ENCODE data around the gene MEGF11. TPM values are rescaled to one million over a fixed set of nuclear protein-coding genes. Genes with fewer than 3 reads are reported as not detected.

MEGF11 gene
- polyA plus RNA-seq, 3 donors = not detected

GRCh38 chr15:66172324-66172980 is 81.1 kb downstream of the MEGF11 start:
- no peaks in the 10 kb centered on the region for H3K27me3 ChIP-seq (ENCODE audit: control insufficient read depth in 2 of 2, insufficient read depth in 2 of 2, low read length in 2 of 2)
- H3K4me3 Mint-ChIP-seq = no peak overlapping the region
- H3K9ac ChIP-seq (ENCODE audit: insufficient read depth, low read length, poor library complexity, severe bottlenecking) = no peak overlapping the region
- 83% methylated on average over 9 of the region's 11 CpGs for WGBS (ENCODE audit: insufficient coverage)
- no peak overlapping the region for H2AFZ ChIP-seq (ENCODE audit: insufficient read depth, low read depth, low read length, poor library complexity, severe bottlenecking)
- no peaks in the 10 kb centered on the region for H3K9me3 ChIP-seq (replicated peaks in 1 of 2; ENCODE audit: control insufficient read depth in 1 of 2, insufficient read depth in 1 of 2, low read length in 2 of 2)
- H3K36me3 Mint-ChIP-seq = no peaks in the 10 kb centered on the region
- H3K9me3 Mint-ChIP-seq = no peaks in the 10 kb centered on the region
- H3K36me3 ChIP-seq (replicated peaks in 1 of 2; ENCODE audit: control insufficient read depth in 1 of 2, insufficient read depth in 2 of 2, low read length in 2 of 2) = no peaks in the 10 kb centered on the region
- no peaks in the 10 kb centered on the region for H3K4me1 Mint-ChIP-seq
- H4K20me1 ChIP-seq (ENCODE audit: insufficient read depth, low read length) = no peaks in the 10 kb centered on the region
- no peak overlapping the region for H3K4me2 ChIP-seq (replicated peaks; ENCODE audit: extremely low read depth, low read length, poor library complexity, severe bottlenecking)
- no peak overlapping the region for H3K4me3 ChIP-seq (replicated peaks in 1 of 3; ENCODE audit: low read depth in 2 of 3, low read length in 3 of 3)
- H3K27ac Mint-ChIP-seq = peak overlapping the region in 1 of 7 donors; percentile 19
- no peak for DNase-seq
- H3K4me1 ChIP-seq (ENCODE audit: control insufficient read depth in 1 of 2, insufficient read depth in 2 of 2, low read length in 2 of 2) = no peaks in the 10 kb centered on the region
- no peaks in the 10 kb centered on the region for H3K79me2 ChIP-seq (ENCODE audit: insufficient read depth, low read length)
- H3K27me3 Mint-ChIP-seq (ENCODE audit: low read depth in 3 of 3) = peaks cover 6 to 14% (median 7%) of the 10 kb centered on the region in 3 donors
- H3K27ac ChIP-seq (ENCODE audit: low read depth in 1 of 2, low read length in 2 of 2) = no peak overlapping the region
- TF ChIP-seq CTCF (IDR thresholded peaks at IDR 0.05) = no peak
- intact Hi-C loops (cut with micrococcal nuclease) = no loop called here

GRCh38 chr15:66171841-66172240 is 81.7 kb downstream of the MEGF11 start:
- H4K20me1 ChIP-seq (ENCODE audit: insufficient read depth, low read length) = no peaks in the 10 kb centered on the region
- no peaks in the 10 kb centered on the region for H3K4me1 ChIP-seq (ENCODE audit: control insufficient read depth in 1 of 2, insufficient read depth in 2 of 2, low read length in 2 of 2)
- no peaks in the 10 kb centered on the region for H3K36me3 ChIP-seq (replicated peaks in 1 of 2; ENCODE audit: control insufficient read depth in 1 of 2, insufficient read depth in 2 of 2, low read length in 2 of 2)
- no peak for DNase-seq
- H3K27ac Mint-ChIP-seq = no peak overlapping the region
- no peaks in the 10 kb centered on the region for H3K4me1 Mint-ChIP-seq
- intact Hi-C loops (cut with micrococcal nuclease) = no loop called here
- TF ChIP-seq CTCF (IDR thresholded peaks at IDR 0.05) = no peak
- H3K9me3 Mint-ChIP-seq = no peaks in the 10 kb centered on the region
- H3K4me3 Mint-ChIP-seq = no peak overlapping the region
- no peak overlapping the region for H2AFZ ChIP-seq (ENCODE audit: insufficient read depth, low read depth, low read length, poor library complexity, severe bottlenecking)
- H3K9me3 ChIP-seq (replicated peaks in 1 of 2; ENCODE audit: control insufficient read depth in 1 of 2, insufficient read depth in 1 of 2, low read length in 2 of 2) = no peaks in the 10 kb centered on the region
- H3K4me3 ChIP-seq (replicated peaks in 1 of 3; ENCODE audit: low read depth in 2 of 3, low read length in 3 of 3) = no peak overlapping the region
- no peaks in the 10 kb centered on the region for H3K79me2 ChIP-seq (ENCODE audit: insufficient read depth, low read length)
- no peak overlapping the region for H3K9ac ChIP-seq (ENCODE audit: insufficient read depth, low read length, poor library complexity, severe bottlenecking)
- no peak overlapping the region for H3K4me2 ChIP-seq (replicated peaks; ENCODE audit: extremely low read depth, low read length, poor library complexity, severe bottlenecking)
- no peaks in the 10 kb centered on the region for H3K27me3 ChIP-seq (ENCODE audit: control insufficient read depth in 2 of 2, insufficient read depth in 2 of 2, low read length in 2 of 2)
- peaks cover 6 to 14% (median 7%) of the 10 kb centered on the region in 3 donors for H3K27me3 Mint-ChIP-seq (ENCODE audit: low read depth in 3 of 3)
- WGBS (ENCODE audit: insufficient coverage) = 90% methylated on average over 2 of the region's 13 CpGs
- H3K27ac ChIP-seq (ENCODE audit: low read depth in 1 of 2, low read length in 2 of 2) = no peak overlapping the region
- H3K36me3 Mint-ChIP-seq = no peaks in the 10 kb centered on the region
